SKM-1 (cell line): ENCODE results near the gene SIDT1.
"Not testable (repeated sequence)": the region's sequence is repeated elsewhere in the genome, so short reads cannot be mapped to it uniquely, and the experiment has no call there.

ENCODE experiments used
- DNase-seq: peaks from one replicate; lab custom pipeline; 2025; ENCODE audit not compliant: unreplicated experiment; lab: John Stamatoyannopoulos, UW

Gene SIDT1

DNA sequence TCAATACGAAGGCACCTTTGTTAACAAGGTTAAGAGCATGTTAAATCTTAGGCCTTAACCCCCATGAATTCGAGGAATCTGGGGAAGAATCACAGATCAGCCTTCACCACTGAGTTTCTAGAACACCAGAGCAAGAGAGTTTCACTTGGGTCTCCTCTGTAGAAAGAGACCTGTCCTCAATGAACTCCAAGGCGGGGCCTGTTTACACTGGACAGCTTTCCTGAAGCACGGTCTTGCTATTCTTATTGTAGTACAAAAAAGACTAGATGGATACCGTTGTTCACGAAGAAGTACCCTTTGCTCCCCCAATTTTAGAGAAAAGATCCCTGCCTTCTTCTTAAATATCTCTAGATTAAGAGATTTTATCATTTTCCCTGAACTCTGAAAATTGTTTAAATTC, 99.2 kb downstream of the SIDT1 start:
- DNase-seq = no peak

DNA sequence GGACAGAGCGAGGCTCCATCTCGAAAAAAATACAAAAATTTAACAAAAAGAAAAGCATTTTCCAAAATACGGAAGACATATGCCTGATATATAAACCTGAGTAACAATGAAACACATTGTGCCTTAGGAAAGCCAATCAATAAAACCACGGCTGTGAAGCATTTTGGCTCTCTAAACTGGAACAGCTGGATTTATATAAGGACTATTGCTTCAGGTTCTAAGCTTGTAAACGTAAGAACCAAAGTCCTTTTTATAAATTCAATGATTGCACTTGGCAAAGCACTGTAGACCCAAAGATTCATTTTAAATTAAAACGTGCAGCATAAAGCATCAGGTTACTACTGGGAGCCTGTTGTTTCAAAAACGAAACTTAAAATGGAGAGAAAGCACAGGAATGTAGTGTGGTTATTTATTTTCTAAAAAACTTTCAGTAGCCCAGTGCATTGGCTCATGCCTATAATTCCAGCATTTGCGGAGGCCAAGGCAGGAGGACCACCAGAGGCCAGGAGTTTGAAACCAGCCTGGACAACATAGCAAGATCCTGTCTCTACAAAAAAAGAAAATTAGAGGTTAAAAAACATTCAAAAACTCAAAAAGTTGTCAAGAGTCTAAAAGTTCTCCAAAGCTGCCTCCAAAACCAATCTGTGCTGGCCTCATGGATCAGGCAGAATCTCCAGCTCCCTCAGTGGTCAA, 102.6 kb downstream of the SIDT1 start:
- DNase-seq = no peak

DNA sequence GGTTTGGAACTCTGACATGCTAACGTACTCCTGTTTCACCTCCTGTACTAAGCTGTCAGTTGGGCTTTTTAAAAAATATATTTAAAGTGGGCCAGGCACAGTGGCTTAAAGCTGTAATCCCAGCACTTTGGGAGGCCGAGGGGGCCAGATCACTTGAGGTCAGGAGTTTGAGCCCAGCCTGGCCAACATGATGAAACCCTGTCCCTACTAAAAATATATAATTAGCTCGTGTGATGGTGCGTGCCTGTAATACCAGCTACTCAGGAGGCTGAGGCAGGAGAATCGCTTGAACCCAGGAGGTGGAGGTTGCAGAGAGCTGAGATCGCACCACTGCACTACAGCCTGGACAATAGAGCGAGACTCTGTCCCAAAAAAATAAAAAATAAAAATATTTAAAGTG, 103.7 kb downstream of the SIDT1 start:
- DNase-seq = not testable (repeated sequence)

DNA sequence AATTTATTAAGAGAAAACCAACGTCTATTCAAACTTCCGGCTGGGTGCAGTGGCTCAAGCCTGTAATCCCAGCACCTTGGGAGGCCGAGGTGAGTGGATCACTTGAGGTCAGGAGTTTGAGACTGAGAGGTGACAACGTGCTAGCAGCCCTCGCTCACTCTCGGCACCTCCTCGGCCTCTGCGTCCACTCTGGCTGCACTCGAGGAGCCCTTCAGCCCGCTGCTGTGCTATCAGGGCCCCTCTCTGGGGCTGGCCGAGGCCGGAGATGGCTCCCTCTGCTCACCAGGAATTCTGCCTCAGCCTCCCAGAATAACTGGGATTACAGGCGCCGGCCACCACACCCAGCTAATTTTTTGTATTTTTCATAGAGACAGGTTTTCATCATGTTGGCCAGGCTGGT, 105.4 kb downstream of the SIDT1 start:
- no peak for DNase-seq

DNA sequence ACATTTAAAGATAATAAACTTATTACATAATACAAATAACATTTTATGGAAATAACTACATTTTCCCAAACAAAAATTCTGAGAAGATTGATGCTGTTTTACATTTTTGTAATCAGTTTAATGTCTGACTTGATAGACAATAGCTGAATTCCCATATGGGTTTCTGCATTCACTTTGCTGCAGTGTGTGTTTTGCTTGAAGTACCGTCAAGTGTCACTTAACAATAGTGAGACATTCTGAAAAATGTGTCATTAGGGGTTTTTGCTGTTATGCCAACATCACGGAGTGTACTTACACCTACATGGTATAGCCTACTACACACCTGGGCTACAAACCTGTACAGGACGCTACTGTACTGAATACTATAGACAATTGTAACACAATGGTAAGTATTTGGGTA, 106.6 kb downstream of the SIDT1 start:
- no peak for DNase-seq

DNA sequence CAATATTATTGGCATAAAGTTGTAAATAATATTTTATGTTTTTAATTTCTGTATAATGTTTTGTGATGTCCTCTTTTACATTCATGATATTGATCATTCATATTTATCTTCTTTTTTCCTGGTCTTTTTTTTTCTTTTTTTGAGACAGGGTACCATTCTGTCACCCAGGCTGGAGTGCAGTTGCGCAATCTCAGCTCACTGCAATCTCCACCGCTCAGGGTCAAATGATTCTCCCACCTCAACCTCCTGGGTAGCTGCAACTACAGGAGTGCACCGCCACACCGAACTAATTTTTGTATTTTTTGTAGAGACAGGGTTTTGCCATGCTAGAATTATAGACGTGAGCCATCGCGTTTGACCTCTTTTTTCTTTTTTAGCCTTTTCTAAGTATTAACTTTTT, 111.2 kb downstream of the SIDT1 start:
- DNase-seq = no peak

DNA sequence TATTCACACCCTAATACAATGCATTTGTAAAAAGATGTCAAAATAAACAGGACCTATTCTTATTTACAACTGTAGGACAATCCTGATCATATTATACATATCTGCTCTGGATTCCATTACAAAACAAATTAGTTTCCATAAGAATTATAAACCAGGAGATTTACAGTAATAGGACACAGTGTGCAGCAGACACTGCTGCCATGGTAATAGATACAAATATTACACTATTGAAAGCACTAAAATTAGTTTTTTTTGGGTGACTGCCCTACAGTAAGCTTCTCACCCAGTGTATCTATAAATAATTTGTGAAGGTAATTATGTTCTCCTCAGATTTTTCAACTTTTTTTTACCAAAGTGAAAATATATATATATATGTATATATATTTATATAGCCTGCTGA, 116.2 kb downstream of the SIDT1 start:
- no peak for DNase-seq

DNA sequence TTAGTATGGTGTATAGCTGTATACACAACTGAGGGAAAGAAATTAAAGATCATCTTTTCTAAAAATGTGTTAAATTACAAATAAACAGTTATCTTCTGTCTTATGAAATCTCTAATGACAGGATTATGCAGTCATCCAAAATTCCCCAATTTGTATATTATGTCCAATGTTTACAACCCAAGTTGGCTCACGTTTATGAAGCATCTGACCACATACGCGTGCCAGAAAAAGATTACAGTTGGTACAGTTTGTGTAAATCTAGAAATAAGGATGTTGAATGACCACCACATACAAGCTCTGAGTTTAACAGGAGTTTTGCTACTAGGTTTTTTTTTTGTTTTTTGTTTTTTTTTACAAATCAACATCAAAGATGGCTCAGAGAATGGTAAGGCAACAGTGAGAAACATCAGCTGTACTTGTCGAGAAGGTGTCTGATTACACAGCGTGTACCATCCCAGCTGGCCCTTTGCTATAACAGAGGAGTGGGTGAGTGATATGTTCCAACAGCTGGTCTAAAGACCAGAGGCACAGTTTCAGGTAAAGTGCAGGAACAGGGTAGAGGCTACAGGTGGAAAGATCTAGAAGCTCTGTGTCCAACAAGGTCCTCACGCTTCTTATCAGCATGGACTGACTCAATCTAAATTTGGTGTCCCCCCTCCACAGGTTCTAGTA, 117.0 kb downstream of the SIDT1 start:
- DNase-seq = no peak

DNA sequence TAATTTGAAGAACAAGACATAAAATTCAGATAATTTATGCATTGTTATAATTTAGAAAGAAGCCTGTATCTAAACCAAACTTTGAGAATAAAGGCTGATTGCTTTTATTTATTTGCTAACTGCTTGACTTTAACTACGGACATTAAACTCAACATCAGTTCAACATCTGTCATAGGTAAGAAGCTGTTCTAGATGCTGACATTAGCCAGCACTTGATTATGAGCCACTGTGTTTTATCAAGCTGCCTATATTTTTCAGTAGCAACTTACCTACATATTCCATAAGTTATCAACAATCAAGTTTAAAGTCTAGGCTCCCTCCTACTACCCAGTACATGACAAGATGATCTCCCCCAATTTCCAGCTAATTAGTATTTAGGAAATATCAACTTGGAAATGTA, 122.0 kb downstream of the SIDT1 start:
- no peak for DNase-seq

DNA sequence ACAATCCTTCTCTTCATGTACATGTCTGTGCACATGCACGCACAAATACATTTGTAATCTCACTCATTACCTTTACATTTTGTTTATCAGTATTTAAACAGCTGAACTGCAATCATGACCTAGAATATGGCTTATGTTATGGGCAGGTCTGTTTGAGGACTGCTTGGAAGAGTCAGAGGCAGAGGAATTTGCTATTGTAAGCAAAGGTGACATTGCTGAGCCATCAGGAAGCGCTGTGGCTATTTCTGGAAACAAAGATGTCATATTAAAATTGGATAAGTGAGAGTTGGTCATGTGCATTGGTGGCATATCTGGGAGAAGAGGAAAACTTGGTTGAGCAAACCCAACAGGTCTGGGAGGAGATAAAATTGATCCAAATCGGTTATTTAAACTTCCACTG, 122.5 kb downstream of the SIDT1 start:
- no peak for DNase-seq

DNA sequence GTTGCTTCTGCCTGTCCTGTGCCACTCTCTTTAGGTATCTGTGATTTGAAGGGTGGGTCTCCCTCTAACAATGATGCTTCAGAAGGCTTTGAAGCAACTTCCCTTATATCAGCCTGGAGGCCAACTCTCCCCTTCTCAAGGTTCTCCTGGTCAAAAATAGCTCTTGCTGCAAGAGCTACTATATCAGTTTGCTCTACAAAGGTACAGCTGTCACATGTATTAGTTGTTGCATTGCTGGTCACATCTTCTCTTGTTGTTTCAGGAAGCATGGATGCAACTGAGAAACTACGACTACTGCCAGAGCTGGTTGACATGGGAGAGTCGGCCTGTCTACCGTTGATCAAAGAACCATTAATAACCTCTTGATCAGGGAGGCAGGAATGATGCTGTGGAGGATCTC, 125.8 kb downstream of the SIDT1 start:
- no peak for DNase-seq

DNA sequence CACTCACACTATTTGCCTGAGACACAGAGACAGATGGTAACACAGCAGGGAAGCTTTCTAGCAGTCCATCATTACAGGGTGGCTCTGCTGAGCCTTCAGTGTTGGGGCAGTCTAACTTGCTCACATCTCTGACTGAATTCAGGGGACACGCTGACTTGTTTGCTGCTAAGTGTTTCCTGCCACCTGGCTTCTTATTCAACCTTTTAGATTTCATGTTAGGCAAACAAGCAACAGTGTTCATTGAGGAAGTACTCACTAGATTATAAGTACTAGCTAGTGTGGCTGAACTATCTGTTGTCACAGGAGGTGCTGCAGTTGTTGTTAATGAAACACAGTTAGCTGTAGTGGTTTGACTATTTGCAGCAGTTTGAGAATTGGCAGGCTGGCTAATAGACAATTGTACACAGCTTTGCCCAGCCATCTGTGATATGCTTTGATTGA, 126.8 kb downstream of the SIDT1 start:
- DNase-seq = no peak

DNA sequence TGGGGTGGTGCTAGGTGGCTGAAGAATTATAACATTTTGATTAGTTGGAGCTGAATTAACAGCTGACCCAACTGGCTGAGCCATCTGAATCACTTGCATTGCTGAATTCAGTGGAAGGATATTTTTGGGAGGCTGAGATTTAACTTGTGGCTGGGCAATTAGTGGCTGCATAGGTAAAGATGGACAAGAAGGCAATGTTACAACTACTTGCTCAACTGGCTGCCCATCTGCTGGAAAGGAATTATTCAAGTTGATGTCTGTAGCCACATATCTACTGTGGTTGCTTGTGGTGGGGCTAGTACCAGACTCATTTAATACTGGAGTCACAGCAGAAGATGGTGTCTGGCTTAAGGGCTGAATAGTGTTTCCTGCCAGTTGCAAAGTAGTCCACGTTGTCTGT, 127.6 kb downstream of the SIDT1 start:
- no peak for DNase-seq

DNA sequence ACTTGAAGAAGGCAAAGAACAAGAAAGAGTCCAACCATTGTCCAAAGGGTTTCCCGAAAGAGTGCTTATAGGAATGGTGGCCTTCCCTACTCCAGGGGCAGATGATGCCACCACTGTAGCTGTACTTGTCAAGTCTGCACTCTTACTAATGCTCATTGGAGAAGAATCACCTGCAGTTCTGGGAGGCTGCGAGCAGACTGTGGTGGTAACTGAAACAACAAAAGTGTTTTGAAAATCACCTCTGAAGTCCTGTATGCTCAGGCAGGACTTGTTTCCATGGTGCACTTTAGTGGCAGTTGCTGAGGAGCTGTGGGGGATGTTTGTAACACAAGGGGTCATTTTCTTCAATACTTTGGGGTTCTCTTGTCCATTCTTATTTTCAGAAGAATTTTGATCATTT, 128.1 kb downstream of the SIDT1 start:
- no peak for DNase-seq

DNA sequence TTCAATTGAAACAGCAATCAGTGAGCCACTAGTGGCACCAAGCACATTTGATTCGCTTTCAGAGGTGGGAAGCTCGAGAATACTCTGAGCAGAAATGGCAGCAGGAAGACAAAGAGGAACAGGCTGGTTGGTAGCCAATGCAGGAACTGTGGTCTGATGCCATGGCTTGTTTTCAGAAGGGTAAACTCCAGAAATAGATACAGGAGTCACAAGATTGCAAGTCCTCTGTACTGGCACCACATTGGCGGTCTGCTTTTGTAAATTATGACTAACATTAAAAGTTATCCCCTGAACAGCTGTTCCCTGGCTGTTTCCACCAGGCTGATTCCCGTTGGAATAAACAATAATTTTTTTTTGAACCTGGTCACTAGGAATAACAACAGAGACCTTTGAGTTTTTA, 128.5 kb downstream of the SIDT1 start:
- DNase-seq = no peak

DNA sequence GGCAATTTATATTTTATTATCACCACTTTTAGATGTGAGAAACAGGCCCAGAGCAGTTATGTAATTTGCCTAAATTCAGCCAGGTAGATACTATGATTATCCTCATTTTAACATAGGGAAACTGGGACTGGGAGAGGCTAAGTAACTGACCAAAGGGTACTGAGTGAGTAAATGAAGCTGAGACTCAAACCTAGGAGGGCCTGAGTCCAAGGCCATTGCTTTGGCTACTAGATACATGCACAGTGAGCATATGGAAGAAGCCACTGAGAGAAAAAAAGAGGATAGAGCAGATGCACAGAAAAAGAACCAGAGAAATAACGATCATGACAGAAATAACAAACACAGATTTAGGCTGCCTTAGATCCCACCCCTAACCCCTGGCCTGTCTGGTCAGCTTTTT, 130.5 kb downstream of the SIDT1 start:
- DNase-seq = no peak

DNA sequence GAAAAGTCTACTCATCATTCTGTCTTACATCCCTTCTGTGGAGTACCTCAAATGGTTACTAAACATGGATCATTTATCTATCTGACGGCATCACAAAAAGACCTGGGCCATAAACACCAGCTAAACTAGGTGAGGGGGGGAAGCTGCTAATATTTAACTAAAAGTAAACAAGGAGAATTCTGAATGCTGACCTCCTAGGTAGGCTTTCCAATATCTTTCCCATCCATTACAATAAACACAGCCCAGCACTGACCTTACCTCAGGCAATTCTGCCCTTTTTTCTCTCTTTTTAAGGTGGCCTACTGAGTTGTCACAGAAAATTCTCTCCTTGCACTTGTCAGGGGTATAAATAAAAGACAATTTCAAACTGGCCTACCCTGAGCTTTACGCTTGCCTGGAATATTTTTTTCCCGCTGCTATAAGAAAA, 131.0 kb downstream of the SIDT1 start:
- no peak for DNase-seq

DNA sequence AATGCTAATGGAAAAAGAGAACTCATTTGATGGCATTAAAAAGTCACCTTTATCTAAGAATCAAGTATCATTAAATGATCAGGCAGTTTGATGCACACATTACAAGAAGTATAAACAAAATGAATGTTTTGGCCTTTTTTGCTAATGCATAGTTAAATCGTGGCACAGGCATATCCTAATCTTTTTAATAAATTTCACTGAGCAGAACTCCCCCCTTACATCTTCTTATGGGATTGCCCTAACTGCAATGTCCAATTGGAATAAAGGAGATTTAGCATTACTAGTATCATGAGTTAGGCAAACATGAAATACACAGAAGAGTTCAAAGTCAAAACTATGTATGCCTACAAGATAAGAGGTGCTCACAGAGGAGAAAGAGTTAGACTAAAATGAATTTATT, 131.4 kb downstream of the SIDT1 start:
- no peak for DNase-seq

DNA sequence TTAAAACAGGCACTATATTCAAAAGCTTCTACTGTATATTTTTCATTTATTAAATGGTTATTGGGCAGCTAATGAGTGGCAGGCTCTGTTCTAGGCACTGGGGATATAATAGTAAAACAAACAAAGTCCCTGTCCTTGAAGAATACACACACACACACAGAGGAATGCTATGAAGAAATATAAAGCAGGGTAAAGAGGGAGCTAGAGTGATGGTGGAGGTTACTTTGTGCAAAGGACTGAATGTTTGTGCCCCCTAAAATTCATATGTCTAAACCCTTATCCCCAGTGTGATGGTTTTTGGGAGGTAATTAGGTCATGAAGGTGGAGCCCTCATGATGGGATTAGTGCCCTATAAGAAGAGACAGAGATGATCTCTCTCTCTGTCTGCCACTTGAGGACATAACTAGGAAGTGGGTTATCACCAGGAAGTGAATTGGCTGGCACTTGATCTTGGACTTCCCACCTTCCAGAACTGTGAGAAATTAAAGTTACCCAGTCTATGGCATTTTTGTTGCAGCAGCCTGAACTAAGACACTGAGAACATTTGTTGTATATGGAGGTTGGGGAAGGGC, 132.3 kb downstream of the SIDT1 start:
- no peak for DNase-seq

DNA sequence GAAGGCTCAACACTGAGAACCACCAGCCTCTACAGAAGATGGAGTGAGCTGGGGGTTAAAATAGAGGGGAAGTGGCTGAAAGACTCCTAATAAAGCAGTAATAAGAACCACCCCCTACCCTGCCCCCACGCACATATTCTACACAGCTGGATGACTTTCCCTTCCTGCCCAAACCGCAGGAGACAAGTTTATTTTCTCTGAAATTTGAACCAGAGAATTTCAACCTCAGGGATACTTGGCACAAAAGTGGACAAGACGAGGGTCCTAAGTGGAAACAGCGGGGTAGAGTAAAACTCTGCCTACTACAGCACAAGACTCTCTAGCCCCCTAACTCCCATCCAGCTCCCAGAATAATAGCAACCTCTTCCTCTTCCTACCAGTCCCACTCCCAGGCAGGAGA, 135.7 kb downstream of the SIDT1 start:
- DNase-seq = no peak

DNA sequence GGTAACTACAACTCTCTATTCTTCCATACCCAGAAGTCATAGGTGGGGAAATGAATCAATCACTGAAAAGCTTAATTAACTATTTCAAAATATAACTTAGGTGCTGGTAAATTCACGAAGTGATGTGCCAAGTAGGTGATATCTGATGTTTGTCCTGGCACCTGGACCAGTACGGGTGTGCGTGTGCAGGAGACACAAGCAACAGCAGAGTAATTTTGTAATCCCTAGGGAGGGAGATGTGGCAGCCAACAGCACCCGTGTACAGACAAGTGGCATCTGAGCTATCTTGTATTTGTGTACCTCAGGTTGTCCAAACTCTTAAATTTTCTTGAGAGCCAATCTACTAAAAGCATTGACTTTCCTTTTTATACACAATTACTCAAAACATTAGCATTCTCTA, 141.2 kb downstream of the SIDT1 start:
- no peak for DNase-seq

DNA sequence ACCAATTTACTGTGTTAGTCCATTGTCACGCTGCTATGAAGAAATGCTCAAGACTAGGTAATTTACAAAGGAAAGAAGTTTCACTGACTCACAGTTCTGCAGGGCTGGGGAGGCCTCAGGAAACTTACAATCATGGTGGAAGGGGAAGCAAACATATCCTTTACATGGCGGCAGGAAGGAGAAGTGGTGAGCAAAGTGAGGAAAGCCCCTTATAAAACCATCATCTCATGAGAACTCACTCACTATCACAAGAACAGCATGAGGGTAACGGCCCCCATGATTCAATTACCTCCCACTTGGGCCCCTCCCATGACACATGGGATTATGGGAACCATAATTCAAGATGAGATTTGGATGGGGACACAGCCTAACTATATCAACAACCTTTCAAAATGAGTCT, 143.9 kb downstream of the SIDT1 start:
- DNase-seq = no peak

DNA sequence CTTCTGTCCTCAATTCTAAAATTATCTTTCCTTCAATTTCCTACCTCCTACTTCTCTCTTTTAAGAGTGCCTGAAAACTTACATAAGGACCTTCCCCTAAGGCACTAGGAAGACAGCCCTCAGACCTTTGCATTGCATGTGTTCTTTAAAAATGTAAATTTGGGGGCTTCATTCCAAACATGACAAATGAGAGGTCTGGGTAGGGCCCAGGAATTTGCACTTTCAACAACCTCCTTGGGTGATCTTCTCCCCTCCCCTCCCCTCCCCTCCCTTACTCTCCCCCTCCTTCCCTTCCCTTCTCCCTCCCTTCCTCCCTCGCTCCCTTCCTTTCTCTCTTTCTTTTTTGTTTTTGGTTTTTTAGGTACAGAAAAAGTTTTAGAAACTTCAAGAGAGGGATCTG, 145.4 kb downstream of the SIDT1 start:
- DNase-seq = no peak
